ENCODE results near the gene TRABD2A.

DNA sequence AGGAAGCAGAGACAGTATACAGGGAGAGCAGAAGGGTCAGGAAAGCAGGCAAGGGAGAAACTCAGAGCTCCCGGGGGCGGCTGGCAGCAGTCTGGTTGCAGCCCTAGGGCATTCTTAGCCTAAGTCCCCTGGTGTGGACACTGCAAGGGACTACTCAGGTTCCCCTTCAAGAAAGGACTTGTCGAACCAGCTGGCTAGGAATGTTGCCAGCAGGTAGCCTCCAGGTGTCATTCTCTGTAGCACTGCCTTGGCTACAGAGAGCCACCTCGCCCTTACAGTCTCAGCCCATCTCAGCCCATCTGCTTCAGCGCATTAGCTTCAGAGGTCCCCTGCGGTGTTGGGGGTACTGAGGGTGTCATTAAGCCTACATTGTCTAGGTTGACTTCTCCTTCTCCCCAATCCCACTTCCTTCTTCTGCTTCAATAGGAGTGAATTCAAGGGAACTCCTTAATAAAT, 13.3 kb upstream of the TRABD2A start:
- no peak for TF ChIP-seq EZH2 (IDR thresholded peaks at IDR 0.05; ENCODE audit: low read length, missing control alignments)
- TF ChIP-seq, protein P1, sequence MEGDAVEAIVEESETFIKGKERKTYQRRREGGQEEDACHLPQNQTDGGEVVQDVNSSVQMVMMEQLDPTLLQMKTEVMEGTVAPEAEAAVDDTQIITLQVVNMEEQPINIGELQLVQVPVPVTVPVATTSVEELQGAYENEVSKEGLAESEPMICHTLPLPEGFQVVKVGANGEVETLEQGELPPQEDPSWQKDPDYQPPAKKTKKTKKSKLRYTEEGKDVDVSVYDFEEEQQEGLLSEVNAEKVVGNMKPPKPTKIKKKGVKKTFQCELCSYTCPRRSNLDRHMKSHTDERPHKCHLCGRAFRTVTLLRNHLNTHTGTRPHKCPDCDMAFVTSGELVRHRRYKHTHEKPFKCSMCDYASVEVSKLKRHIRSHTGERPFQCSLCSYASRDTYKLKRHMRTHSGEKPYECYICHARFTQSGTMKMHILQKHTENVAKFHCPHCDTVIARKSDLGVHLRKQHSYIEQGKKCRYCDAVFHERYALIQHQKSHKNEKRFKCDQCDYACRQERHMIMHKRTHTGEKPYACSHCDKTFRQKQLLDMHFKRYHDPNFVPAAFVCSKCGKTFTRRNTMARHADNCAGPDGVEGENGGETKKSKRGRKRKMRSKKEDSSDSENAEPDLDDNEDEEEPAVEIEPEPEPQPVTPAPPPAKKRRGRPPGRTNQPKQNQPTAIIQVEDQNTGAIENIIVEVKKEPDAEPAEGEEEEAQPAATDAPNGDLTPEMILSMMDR (conservative IDR thresholded peaks at IDR 0.05 in 1 of 2, IDR thresholded peaks at IDR 0.05 in 1 of 2; ENCODE audit: low read depth in 1 of 2, low read length in 2 of 2): no peak
